Measurements from ENCODE around the gene C1orf116.

- TF ChIP-seq CTCF (conservative IDR thresholded peaks at IDR 0.05; ENCODE audit: low read length) (no peak), EZH2phosphoT487 (IDR thresholded peaks at IDR 0.05; ENCODE audit: borderline replicate concordance) (no peak)
Observed at GRCh38 chr1:207073906-207074820, 41.6 kb upstream of the C1orf116 start.
